A549 (cell line): Measurements from ENCODE around the gene C4orf50.

Experiments used
- MAZ ChIP-seq: fragments of 150-350 bp; IDR thresholded peaks from 2 replicates; pipeline ENCODE4 v1.6.1; 2014; ENCODE audit warnings: antibody characterized with exemption, low read depth, low read length, borderline replicate concordance
- NFE2L2 ChIP-seq: fragments of 150-350 bp; conservative IDR thresholded peaks from 2 replicates; pipeline ENCODE4 v1.6.1; 2014; ENCODE audit warnings: low read length
- PBX3 ChIP-seq: IDR thresholded peaks from 2 replicates; pipeline ENCODE4 v1.6.1; 2012
- TF ChIP-seq, protein P1 (sequence below): IDR thresholded peaks from 2 replicates; pipeline ENCODE4 v1.6.1; 2012; ENCODE audit warnings: low read depth, borderline replicate concordance

DNA sequence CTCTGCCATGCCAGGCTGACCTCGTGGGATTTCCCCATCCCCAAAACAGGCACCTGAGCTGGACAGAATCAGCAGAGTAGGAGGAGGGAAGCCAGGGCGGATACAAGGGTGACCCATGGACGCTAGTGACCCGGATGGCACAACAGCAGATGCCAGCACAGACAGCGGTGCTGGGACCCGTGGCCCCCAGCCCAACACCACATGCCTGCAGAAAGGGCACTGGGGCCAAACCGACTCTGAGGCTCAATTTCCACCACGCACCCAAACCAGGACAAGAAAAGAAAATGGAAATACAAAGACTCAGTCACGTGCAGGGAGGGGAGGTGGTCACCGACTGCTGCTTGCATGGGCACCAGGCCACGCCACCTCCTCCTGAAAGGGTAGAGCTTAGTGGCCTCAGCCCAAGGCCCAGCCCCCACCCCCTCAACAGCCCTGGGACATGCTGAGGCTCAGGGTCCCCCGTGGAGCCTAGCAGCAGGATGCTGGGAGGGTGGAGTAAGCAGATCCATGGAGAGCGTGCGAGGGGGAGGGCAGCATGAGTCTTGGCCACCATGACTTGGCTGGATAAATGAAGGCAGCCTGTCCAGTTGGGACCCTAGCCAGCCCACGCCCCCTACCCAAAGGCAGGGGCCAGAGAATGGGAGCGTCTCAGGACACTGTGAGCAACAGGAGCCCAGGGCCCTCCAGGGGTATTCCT lies 47.7 kb downstream of the C4orf50 start:
- TF ChIP-seq, protein P1, sequence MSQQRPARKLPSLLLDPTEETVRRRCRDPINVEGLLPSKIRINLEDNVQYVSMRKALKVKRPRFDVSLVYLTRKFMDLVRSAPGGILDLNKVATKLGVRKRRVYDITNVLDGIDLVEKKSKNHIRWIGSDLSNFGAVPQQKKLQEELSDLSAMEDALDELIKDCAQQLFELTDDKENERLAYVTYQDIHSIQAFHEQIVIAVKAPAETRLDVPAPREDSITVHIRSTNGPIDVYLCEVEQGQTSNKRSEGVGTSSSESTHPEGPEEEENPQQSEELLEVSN = no peak
- TF ChIP-seq NFE2L2 (no peak), PBX3 (no peak), MAZ (no peak)
